ENCODE data around the gene CBX8. TPM values are rescaled to one million over a fixed set of nuclear protein-coding genes. Genes with fewer than 3 reads are reported as not detected.

CBX8 gene
- total RNA-seq, 2 experiments from 2014 or later, result 4.3 to 6.4 TPM

DNA sequence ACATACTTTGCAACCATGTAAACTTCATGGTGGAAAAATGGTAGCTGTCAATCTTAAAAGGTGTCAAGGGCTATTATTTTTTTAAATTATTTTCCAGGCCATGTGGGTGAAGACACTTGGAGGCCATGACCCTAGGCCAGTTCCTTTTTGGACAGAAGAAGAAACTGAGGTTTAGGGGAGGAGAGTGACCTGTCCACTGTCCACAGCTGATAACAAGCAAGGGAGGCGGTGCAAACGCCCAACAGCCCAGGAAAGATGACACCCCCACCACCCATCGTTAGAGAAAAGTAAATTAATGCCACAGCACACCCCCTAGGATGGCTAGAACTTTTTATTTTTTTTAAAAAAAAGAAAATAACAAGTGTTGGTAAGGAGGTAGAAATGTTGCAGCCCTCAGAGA, 46.9 kb downstream of the CBX8 start:
- peaks cover 44% of the 10 kb centered on the region for H3K27me3 Mint-ChIP-seq
- H3K36me3 Mint-ChIP-seq (ENCODE audit: low read depth), result peaks cover 2% of the 10 kb centered on the region
- POLR2A ChIA-PET, result no interaction called here
- peaks cover 20% of the 10 kb centered on the region for H3K4me1 Mint-ChIP-seq
- no peak for DNase-seq
- no peak overlapping the region for H3K4me3 Mint-ChIP-seq
- H3K9me3 Mint-ChIP-seq, result no peaks in the 10 kb centered on the region
- no peak overlapping the region for H3K27ac Mint-ChIP-seq
- CTCF ChIA-PET, result no interaction called here

- POLR2A ChIA-PET, result no interaction called here
- Mint-ChIP-seq H3K4me1 (peaks cover 20% of the 10 kb centered on the region), H3K36me3 (ENCODE audit: low read depth) (peaks cover 2% of the 10 kb centered on the region), H3K27ac (no peak overlapping the region), H3K9me3 (no peaks in the 10 kb centered on the region), H3K4me3 (no peak overlapping the region), H3K27me3 (peaks cover 44% of the 10 kb centered on the region)
- CTCF ChIA-PET, result no interaction called here
- DNase-seq, result no peak
Observed at GRCh38 chr17:79749156-79749815, 47.6 kb downstream of the CBX8 start.

- Mint-ChIP-seq H3K9me3 (no peaks in the 10 kb centered on the region), H3K27ac (no peak overlapping the region), H3K4me1 (peaks cover 20% of the 10 kb centered on the region), H3K4me3 (no peak overlapping the region), H3K27me3 (peaks cover 44% of the 10 kb centered on the region), H3K36me3 (ENCODE audit: low read depth) (peaks cover 2% of the 10 kb centered on the region)
- POLR2A ChIA-PET, result no interaction called here
- no peak for DNase-seq
- CTCF ChIA-PET, result no interaction called here
Observed at GRCh38 chr17:79748295-79749099, 48.4 kb downstream of the CBX8 start.

DNA sequence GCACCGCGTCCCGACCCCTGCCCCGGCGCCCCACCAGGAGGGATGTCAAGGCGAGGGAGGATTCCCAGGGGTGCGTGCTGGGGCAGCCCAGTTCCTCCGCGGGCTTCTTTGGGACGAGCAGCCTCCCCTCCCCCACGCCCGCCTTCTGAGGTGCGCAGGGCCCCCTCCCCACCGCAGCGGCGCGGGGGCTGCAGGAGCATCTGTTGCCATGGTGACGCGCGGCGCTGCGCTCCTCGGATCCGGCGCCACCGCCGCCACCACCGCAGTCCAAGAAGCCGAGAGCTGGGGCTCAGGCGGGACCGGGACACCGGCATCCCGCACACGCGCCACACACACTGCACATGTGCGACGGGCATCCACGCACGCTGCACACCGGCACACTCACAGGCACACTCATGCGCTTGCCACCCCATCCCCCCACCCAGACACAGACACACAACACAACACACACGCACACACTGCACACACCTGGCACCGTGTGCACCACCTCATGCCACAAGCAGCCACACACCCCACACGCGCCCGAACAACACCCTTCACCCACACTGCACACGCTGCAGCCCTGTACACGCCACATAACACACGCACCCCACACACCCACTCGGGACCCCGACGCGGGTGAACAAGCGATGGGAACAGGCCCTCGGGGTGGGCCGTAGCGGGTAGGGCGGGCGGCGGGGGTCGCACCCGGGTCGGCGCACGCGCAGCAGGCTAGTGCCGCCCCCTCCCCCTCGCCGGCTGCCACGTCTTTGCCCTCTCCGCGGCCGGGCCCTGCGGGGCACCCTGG, 49.2 kb downstream of the CBX8 start:
- DNase-seq, result no peak
- peaks cover 2% of the 10 kb centered on the region for H3K36me3 Mint-ChIP-seq (ENCODE audit: low read depth)
- ChIA-PET POLR2A (no interaction called here), CTCF (interaction anchor here (0.6 to 2.3 kb wide), 3 partner anchors 28 to 92 kb away, joined by 3 to 6 read pairs (median 3); partner anchors contain the start of gene CBX4)
- H3K4me3 Mint-ChIP-seq, result no peak overlapping the region
- H3K27me3 Mint-ChIP-seq, result peaks cover 48% of the 10 kb centered on the region
- H3K4me1 Mint-ChIP-seq, result peaks cover 20% of the 10 kb centered on the region
- H3K27ac Mint-ChIP-seq, result no peak overlapping the region
- no peaks in the 10 kb centered on the region for H3K9me3 Mint-ChIP-seq

- Mint-ChIP-seq H3K27ac (no peak overlapping the region), H3K36me3 (ENCODE audit: low read depth) (peaks cover 2% of the 10 kb centered on the region), H3K4me1 (peaks cover 20% of the 10 kb centered on the region), H3K9me3 (no peaks in the 10 kb centered on the region), H3K27me3 (peaks cover 50% of the 10 kb centered on the region), H3K4me3 (no peak overlapping the region)
- POLR2A ChIA-PET, result no interaction called here
- CTCF ChIA-PET, result interaction anchor here (0.6 to 2.3 kb wide), 6 partner anchors 16 to 93 kb away, joined by 3 to 8 read pairs (median 4); partner anchors contain the start of gene CBX4
- DNase-seq, result no peak
Observed at GRCh38 chr17:79746889-79747507, 49.9 kb downstream of the CBX8 start.

GRCh38 chr17:79745641-79746105, 51.2 kb downstream of the CBX8 start:
- peak overlapping the region; percentile 34 for H3K4me3 Mint-ChIP-seq
- H3K27ac Mint-ChIP-seq, result peak overlapping the region; percentile 72
- ChIA-PET CTCF (interaction anchor here (0.6 to 2.3 kb wide), 17 partner anchors 10 to 550 kb away, joined by 3 to 8 read pairs (median 4); partner anchors contain the start of genes CBX4 and CBX8), POLR2A (no interaction called here)
- no peak for DNase-seq
- peaks cover 40% of the 10 kb centered on the region for H3K27me3 Mint-ChIP-seq
- no peaks in the 10 kb centered on the region for H3K9me3 Mint-ChIP-seq
- H3K36me3 Mint-ChIP-seq (ENCODE audit: low read depth), result peaks cover 2% of the 10 kb centered on the region
- peaks cover 20% of the 10 kb centered on the region for H3K4me1 Mint-ChIP-seq

DNA sequence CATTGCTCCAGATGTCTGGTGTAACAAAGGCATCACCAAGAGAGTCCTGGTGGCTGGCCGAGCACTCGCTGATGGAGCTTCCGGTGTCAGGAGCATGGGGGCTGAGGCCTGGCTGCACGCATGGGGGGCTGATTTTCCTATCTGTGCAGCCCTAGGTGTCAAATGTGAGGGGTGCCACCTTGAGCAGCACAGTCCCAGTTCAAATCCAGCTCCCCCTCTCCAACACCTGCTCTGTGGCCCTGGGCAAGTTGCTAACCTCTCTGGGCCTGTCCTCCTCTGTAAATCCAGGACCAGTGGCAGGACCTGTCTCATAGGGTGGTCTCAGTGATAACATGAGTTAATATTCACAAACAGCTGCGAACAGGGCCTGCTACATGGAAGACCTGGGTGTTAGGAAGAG, 53.3 kb downstream of the CBX8 start:
- Mint-ChIP-seq H3K9me3 (no peaks in the 10 kb centered on the region), H3K27me3 (peaks cover 40% of the 10 kb centered on the region), H3K4me3 (no peak overlapping the region), H3K27ac (no peak overlapping the region), H3K36me3 (ENCODE audit: low read depth) (peaks cover 2% of the 10 kb centered on the region), H3K4me1 (peaks cover 20% of the 10 kb centered on the region)
- no peak for DNase-seq
- ChIA-PET POLR2A (no interaction called here), CTCF (interaction anchor here (0.7 to 1.7 kb wide), 3 partner anchors 35 to 227 kb away, joined by 3 to 5 read pairs (median 3); no protein-coding TSS in a partner anchor)

DNA sequence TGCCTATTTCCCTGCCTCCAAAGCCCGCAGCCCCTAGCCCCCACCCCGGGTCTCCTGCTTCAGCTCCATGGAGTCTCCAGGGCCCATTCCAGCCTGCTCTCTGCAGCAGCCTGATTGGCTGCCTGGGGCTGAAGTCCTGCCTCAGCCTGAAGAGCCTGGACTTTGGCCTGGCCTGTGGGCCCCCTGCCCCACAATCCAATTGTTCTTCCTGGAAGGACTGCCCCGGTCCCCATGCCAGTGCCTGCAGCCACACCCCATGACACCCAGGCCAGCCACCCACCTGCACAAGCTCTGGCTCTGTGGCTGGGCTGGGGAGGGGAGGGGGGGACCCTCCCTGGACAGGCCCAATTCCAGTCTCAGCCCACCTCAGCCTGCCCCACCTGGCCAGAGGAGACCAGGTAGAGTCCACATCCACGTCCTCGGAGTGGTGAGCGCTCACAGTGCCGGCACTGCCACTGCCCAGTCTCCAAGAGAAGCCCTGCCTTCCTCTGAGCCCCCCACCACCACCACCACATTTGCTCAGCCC, 53.9 kb downstream of the CBX8 start:
- no peak overlapping the region for H3K27ac Mint-ChIP-seq
- H3K4me3 Mint-ChIP-seq, result no peak overlapping the region
- POLR2A ChIA-PET, result no interaction called here
- peaks cover 39% of the 10 kb centered on the region for H3K27me3 Mint-ChIP-seq
- CTCF ChIA-PET, result interaction anchor here (0.7 to 1.7 kb wide), 2 partner anchors 68 to 227 kb away, joined by 3 to 5 read pairs; no protein-coding TSS in a partner anchor
- no peak for DNase-seq
- peaks cover 20% of the 10 kb centered on the region for H3K4me1 Mint-ChIP-seq
- no peaks in the 10 kb centered on the region for H3K9me3 Mint-ChIP-seq
- peaks cover 2% of the 10 kb centered on the region for H3K36me3 Mint-ChIP-seq (ENCODE audit: low read depth)

DNA sequence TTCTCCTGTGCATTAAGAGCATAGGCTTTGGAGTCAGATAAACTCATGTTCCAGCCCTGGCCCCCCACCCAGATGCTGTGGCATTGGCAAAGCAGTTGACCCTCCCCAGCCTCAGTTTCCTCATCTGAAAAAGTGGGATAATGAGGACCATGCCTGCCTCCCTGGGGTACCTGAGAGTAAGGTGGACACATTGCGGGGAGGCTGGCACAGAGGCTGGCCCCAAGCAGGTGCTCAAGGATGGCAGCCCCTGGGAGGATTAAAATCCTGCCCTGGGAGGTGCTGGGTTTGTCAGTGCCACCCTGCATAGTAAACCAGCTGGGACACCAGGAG, 54.3 kb downstream of the CBX8 start:
- POLR2A ChIA-PET, result no interaction called here
- no peaks in the 10 kb centered on the region for H3K9me3 Mint-ChIP-seq
- DNase-seq, result no peak
- H3K4me3 Mint-ChIP-seq, result no peak overlapping the region
- H3K4me1 Mint-ChIP-seq, result peaks cover 17% of the 10 kb centered on the region
- no peaks in the 10 kb centered on the region for H3K36me3 Mint-ChIP-seq (ENCODE audit: low read depth)
- peaks cover 35% of the 10 kb centered on the region for H3K27me3 Mint-ChIP-seq
- CTCF ChIA-PET, result interaction anchor here (1.0 to 2.1 kb wide), 6 partner anchors 9 to 97 kb away, joined by 3 to 11 read pairs (median 4); partner anchors contain the start of gene CBX4
- H3K27ac Mint-ChIP-seq, result no peak overlapping the region

Other genes with a start within 250 kb of the CBX8 start
- not detected for gene RBFOX3, start 186.0 kb downstream of the CBX8 start, total RNA-seq
- not detected for gene ENPP7, start 66.1 kb downstream of the CBX8 start, total RNA-seq
- 1 to 10 TPM; 4.6 to 5.5 TPM for gene CBX2, start 18.9 kb downstream of the CBX8 start, total RNA-seq
- gene CBX4, start 42.4 kb upstream of the CBX8 start, total RNA-seq, result 10 to 100 TPM; 35.0 TPM
- 1 to 10 TPM in 1 of 2 experiments, under 1 TPM in 1; 0.74 to 1.2 TPM for gene TBC1D16, start 238.8 kb upstream of the CBX8 start, total RNA-seq
- gene CCDC40, start 239.6 kb upstream of the CBX8 start, total RNA-seq, result not detected

Data from activated CD4-positive, alpha-beta T cell treated with anti-CD3 and anti-CD28 coated beads, Interleukin-2, amount 10 ng/mL, durations not matched to agents 7 days and 5 days (primary cell).